KBM-7 (cell line): Measurements from ENCODE around the gene EPM2A.

Experiments
- DNase-seq: peaks from one replicate; pipeline ENCODE4 v3.0.0-alpha.2; 2015
- in situ Hi-C: fragments of 300-500 bp; cut with MboI; formaldehyde crosslinking; loops from 2 replicates; pipeline ENCODE4 v1.14.3; 2020; ENCODE audit warnings: low sequenced_read_pairs, low pct_unique_long_range_greater_than_20kb, mixed read lengths

EPM2A gene

GRCh38 chr6:145694083-145694737 is 41.1 kb downstream of the EPM2A start:
- in situ Hi-C loops: no loop called here
- DNase-seq: no peak

- DNase-seq: no peak
- in situ Hi-C loops: no loop called here
These were observed 44.4 kb downstream of the EPM2A start for GRCh38 chr6:145690969-145691368.

DNA sequence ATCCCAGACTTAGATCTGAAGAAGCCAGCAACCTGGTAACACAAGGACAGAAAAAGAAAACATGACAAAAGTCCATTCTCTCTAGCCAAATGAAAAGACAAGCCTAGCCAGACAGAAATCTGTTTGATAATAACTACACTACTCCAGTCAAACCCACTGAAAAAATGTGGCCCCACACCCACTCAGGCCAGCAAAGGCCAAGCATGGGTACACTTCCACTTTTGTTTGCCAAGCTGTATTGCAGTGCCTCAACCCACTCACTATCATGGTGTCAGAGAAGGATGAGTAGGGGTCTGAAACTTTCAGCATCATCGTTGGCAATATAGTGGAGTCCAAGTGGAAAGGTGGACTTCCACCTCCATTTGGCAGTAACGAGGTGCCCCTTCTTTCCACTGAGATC is 45.8 kb downstream of the EPM2A start:
- no peak for DNase-seq
- in situ Hi-C loops: no loop called here

DNA sequence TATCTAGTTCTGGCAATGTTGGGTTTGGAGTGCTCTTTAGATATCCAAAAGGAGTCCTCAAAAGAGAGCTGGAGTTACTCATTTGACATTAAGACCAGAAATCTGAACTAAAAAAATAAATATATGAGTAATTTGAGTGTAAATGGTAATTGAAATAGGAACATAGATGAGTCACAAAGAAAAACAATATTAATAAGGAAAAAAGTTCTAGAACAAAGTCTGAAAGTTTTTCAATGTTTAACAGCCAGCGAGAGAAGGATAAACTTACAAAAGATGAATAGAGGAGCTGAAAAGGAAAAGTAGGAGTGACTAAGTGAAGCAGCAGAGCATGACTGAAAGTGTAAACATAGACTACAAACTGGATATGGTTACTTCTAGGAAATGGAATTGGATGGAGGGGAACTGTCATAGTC is 46.8 kb downstream of the EPM2A start:
- in situ Hi-C loops: no loop called here
- no peak for DNase-seq

DNA sequence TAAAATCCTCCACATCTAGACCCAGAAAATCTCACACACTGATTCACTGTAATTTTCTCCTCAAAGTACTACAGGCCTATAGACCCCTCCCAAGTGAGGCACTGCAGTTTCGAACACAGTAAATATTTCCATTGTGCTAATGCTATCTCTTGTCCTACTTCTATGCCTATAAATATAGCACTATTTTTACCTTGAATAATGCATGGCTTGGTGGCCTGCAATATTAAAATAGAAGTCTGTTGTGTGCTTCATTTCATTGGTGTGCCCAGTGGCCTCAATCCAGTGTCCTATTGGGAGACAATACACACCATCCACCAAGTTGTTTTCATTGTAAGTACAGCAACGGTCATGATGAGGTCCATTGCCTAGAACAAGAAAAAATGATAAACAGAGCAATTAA is 49.4 kb downstream of the EPM2A start:
- DNase-seq: no peak
- in situ Hi-C loops: no loop called here

GRCh38 chr6:145681965-145682364 is 53.4 kb downstream of the EPM2A start:
- DNase-seq: no peak
- in situ Hi-C loops: no loop called here

GRCh38 chr6:145673504-145673903 is 61.8 kb downstream of the EPM2A start:
- in situ Hi-C loops: no loop called here
- no peak for DNase-seq

DNA sequence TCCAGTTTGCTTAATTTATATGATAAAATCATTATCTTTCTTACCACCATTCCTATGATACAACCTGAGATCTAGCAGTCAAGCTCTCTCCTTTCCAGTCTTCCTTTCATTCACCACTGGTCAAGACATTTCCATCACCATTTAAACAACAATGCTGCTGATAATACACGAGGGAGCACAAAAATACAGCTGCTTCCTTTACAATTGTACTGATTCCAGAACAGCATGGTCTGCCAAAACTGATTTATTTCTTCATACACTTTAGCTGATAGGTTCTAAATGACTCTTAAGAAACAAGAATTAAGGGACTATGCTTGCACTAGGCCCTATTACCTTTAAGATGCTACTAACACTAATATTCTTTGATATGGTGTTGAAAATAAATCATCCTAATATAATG is 65.0 kb downstream of the EPM2A start:
- in situ Hi-C loops: no loop called here
- no peak for DNase-seq

GRCh38 chr6:145669627-145670034 is 65.7 kb downstream of the EPM2A start:
- no peak for DNase-seq
- in situ Hi-C loops: no loop called here

- in situ Hi-C loops: no loop called here
- no peak for DNase-seq
These were observed 66.5 kb downstream of the EPM2A start for GRCh38 chr6:145668844-145669243.

- in situ Hi-C loops: no loop called here
- DNase-seq: no peak
These were observed 74.6 kb downstream of the EPM2A start for GRCh38 chr6:145660676-145661075.

- no peak for DNase-seq
- in situ Hi-C loops: no loop called here
These were observed 79.2 kb downstream of the EPM2A start for GRCh38 chr6:145656128-145656527.

GRCh38 chr6:145652572-145652971 is 82.7 kb downstream of the EPM2A start:
- in situ Hi-C loops: no loop called here
- DNase-seq: no peak

GRCh38 chr6:145651988-145652387 is 83.3 kb downstream of the EPM2A start:
- no peak for DNase-seq
- in situ Hi-C loops: no loop called here

DNA sequence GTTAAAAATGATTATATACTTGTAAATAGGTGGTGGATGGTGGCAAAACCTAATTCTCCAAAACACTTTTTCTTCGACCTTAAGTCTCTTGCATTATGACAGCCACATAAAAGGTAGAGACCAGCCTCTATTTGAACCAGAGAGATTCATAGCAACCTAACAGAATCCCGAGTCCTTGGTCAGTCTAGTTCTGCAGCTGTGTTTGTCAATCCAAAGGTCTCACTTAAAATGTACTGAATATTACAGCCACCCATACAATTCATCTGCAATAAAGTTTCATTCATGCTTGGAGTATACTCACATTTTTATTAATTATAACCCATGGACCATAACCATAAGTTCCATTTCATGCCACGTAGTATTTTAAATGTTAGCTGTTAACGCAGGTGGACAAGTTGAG is 87.2 kb downstream of the EPM2A start:
- in situ Hi-C loops: no loop called here
- DNase-seq: no peak

- no peak for DNase-seq
- in situ Hi-C loops: no loop called here
These were observed 87.7 kb downstream of the EPM2A start for GRCh38 chr6:145647602-145648001.

- DNase-seq: no peak
- in situ Hi-C loops: no loop called here
These were observed 91.6 kb downstream of the EPM2A start for GRCh38 chr6:145643760-145644159.

GRCh38 chr6:145633981-145634627 is 101.2 kb downstream of the EPM2A start:
- peak; percentile 76 for DNase-seq
- in situ Hi-C loops: no loop called here

GRCh38 chr6:145632971-145633370 is 102.3 kb downstream of the EPM2A start:
- no peak for DNase-seq
- in situ Hi-C loops: no loop called here

GRCh38 chr6:145631374-145631773 is 103.9 kb downstream of the EPM2A start:
- in situ Hi-C loops: no loop called here
- no peak for DNase-seq

GRCh38 chr6:145630598-145630997 is 104.7 kb downstream of the EPM2A start:
- no peak for DNase-seq
- in situ Hi-C loops: no loop called here
